Loucy (cell line): ENCODE results near the gene NDFIP1.

Source experiments
- H2AFZ ChIP-seq: fragments of 200-600 bp; sonication (generic); 2 replicates; pipeline ENCODE4 v1.6.0; 2016; ENCODE audit warnings: antibody characterized with exemption, mild to moderate bottlenecking, low read length, moderate library complexity
- H3F3A ChIP-seq: fragments of 200-600 bp; 2 replicates; pipeline ENCODE4 v1.6.0; 2016; ENCODE audit warnings: antibody characterized with exemption, low read depth, mild to moderate bottlenecking
- H3K27me3 ChIP-seq: fragments of 200-600 bp; sonication (generic); 2 replicates; pipeline ENCODE4 v1.6.1; 2014; ENCODE audit warnings: low read length, mild to moderate bottlenecking; ENCODE audit not compliant: insufficient read depth, poor library complexity, severe bottlenecking
- H3K36me3 ChIP-seq: fragments of 200-600 bp; sonication (generic); 2 replicates; pipeline ENCODE4 v1.6.1; 2016; ENCODE audit warnings: low read length; ENCODE audit not compliant: insufficient read depth
- H3K4me1 ChIP-seq: fragments of 200-600 bp; sonication (generic); 2 replicates; pipeline ENCODE4 v1.5.1; 2014; ENCODE audit warnings: low read length, mild to moderate bottlenecking; ENCODE audit not compliant: insufficient read depth, poor library complexity, severe bottlenecking
- H3K4me2 ChIP-seq: fragments of 200-600 bp; sonication (generic); 2 replicates; pipeline ENCODE4 v1.6.0; 2014; ENCODE audit warnings: antibody characterized with exemption, low read length, low read depth, mild to moderate bottlenecking; ENCODE audit not compliant: poor library complexity, severe bottlenecking
- H3K4me3 ChIP-seq: fragments of 200-600 bp; sonication (generic); 2 replicates; pipeline ENCODE4 v1.5.1; 2014; ENCODE audit warnings: low read length, mild to moderate bottlenecking, mixed read lengths; ENCODE audit not compliant: poor library complexity, severe bottlenecking
- H3K79me2 ChIP-seq: fragments of 200-600 bp; sonication (generic); 2 replicates; pipeline ENCODE4 v1.6.1; 2014; ENCODE audit warnings: low read length; ENCODE audit not compliant: insufficient read depth
- H3K9ac ChIP-seq: fragments of 200-600 bp; sonication (generic); 2 replicates; pipeline ENCODE4 v1.6.0; 2014; ENCODE audit warnings: mild to moderate bottlenecking, low read depth, low read length, moderate library complexity; ENCODE audit not compliant: poor library complexity, severe bottlenecking
- H3K9me2 ChIP-seq: fragments of 200-600 bp; sonication (generic); replicated peaks from 2 replicates; pipeline ENCODE4 v1.6.1; 2016; ENCODE audit warnings: low read depth, low read length, mixed read lengths
- H3K9me3 ChIP-seq: fragments of 200-600 bp; sonication (generic); 2 replicates; pipeline ENCODE4 v1.6.1; 2014; ENCODE audit warnings: mild to moderate bottlenecking, antibody characterized with exemption, low read length, low read depth; ENCODE audit not compliant: insufficient read depth
- H4K20me1 ChIP-seq: fragments of 200-600 bp; sonication (generic); 2 replicates; pipeline ENCODE4 v1.6.0; 2014; ENCODE audit warnings: antibody characterized with exemption, low read length, mild to moderate bottlenecking; ENCODE audit not compliant: insufficient read depth, poor library complexity, severe bottlenecking
- CTCF ChIP-seq: fragments of 200-600 bp; sonication (generic); conservative IDR thresholded peaks from 2 replicates; pipeline ENCODE4 v1.5.1; 2014; ENCODE audit warnings: mild to moderate bottlenecking, antibody characterized with exemption, low read length
- EZH2phosphoT487 ChIP-seq: fragments of 200-600 bp; IDR thresholded peaks from 2 replicates; pipeline ENCODE4 v1.6.1; 2018; ENCODE audit warnings: antibody characterized with exemption, mild to moderate bottlenecking, moderate library complexity, borderline replicate concordance

The NDFIP1 gene

DNA sequence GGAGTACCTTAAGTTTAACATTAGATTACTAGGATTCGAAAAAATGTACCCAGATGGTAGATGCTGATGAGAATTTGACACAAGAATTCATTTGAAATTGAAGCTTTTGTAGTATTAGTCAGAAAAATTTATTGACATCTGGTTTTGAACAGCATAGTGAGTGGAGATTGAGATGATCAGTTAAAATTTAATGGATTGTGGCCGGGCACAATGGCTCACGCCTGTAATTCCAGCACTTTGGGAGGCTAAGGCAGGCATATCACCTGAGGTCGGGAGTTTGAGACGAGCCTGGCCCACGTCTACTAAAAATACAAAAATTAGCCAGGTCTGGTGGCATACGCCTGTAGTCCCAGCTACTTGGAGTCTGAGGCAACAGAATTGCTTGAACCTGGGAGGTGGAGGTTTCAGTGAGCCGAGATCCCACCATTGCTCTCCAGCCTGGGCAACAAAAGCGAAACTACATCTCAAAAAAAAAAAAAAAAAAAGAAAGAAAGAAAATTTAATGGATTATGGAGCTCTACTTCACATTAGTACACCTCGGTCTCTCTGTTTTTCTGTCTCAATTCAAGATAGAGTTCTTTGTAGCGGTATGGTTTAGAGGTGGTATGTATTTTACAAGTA, 21.0 kb downstream of the NDFIP1 start:
- peaks cover 4% of the 10 kb centered on the region for H4K20me1 ChIP-seq
- peak overlapping the region; percentile 61 for H3K4me2 ChIP-seq
- H3K27me3 ChIP-seq: no peaks in the 10 kb centered on the region
- H3K9ac ChIP-seq: peak overlapping the region; percentile 20
- H3K9me3 ChIP-seq: peaks cover 3% of the 10 kb centered on the region; the same call in 1 of the 2 replicates
- H3F3A ChIP-seq: no peaks in the 10 kb centered on the region
- H3K79me2 ChIP-seq: peaks cover 65% of the 10 kb centered on the region
- no peak overlapping the region for H2AFZ ChIP-seq
- no peaks in the 10 kb centered on the region for H3K9me2 ChIP-seq
- peak overlapping the region; percentile 24 for H3K4me3 ChIP-seq
- TF ChIP-seq EZH2phosphoT487 (no peak), CTCF (no peak)
- peaks cover 23% of the 10 kb centered on the region; the same call in 1 of the 2 replicates for H3K36me3 ChIP-seq
- peaks cover 24% of the 10 kb centered on the region for H3K4me1 ChIP-seq

- Histone ChIP-seq H3K9ac (no peak overlapping the region), H3K9me2 (no peaks in the 10 kb centered on the region), H3K36me3 (peaks cover 38% of the 10 kb centered on the region; the same call in 1 of the 2 replicates), H3K9me3 (no peaks in the 10 kb centered on the region), H3F3A (no peaks in the 10 kb centered on the region), H4K20me1 (peaks cover under 1% of the 10 kb centered on the region), H3K4me1 (peaks cover 24% of the 10 kb centered on the region), H2AFZ (no peak overlapping the region), H3K27me3 (no peaks in the 10 kb centered on the region), H3K79me2 (peaks cover 49% of the 10 kb centered on the region), H3K4me3 (no peak overlapping the region), H3K4me2 (no peak overlapping the region)
- no peak for TF ChIP-seq EZH2phosphoT487
- TF ChIP-seq CTCF: no peak
Observed at GRCh38 chr5:142131394-142131793, 22.8 kb downstream of the NDFIP1 start.

DNA sequence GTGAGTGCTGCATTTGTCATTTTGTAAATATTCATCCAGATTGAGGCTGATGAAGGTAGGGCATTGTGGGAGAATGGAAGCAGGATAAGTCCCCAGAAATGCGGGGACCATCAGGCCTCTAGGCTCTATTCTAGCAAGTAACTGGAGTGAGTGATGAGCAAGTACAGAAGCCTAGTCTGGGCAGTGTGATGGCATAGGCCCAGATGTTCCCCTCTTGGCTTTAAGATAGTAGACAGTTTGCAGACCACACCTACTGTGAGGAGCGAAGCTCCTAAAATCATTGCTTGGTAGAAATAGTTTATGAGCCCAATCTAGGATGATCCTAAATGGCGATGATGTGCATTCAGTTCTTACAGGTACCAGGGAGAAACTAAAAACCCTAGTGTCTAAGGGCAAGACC, 24.3 kb downstream of the NDFIP1 start:
- Histone ChIP-seq H3K9ac (no peak overlapping the region), H3K27me3 (no peaks in the 10 kb centered on the region), H3K4me2 (no peak overlapping the region), H3F3A (no peaks in the 10 kb centered on the region), H3K79me2 (peaks cover 36% of the 10 kb centered on the region), H3K9me2 (no peaks in the 10 kb centered on the region), H4K20me1 (no peaks in the 10 kb centered on the region), H2AFZ (no peak overlapping the region), H3K4me3 (no peak overlapping the region), H3K36me3 (peaks cover 47% of the 10 kb centered on the region; the same call in 1 of the 2 replicates), H3K9me3 (no peaks in the 10 kb centered on the region), H3K4me1 (peaks cover 24% of the 10 kb centered on the region)
- TF ChIP-seq EZH2phosphoT487: no peak
- TF ChIP-seq CTCF: no peak
